Measurements from ENCODE around the gene CHST14.

CHST14 gene

GRCh38 chr15:40463886-40464545 is 6.8 kb upstream of the CHST14 start:
- Histone ChIP-seq H3K9me3 (no peaks in the 10 kb centered on the region), H3K4me3 (ENCODE audit: low read depth in 1 of 2, low read length in 1 of 2) (no peak overlapping the region), H3K36me3 (peaks cover 51% of the 10 kb centered on the region), H3K27ac (no peak overlapping the region), H3K27me3 (no peaks in the 10 kb centered on the region), H3K4me1 (ENCODE audit: control insufficient read depth in 1 of 2, insufficient read depth in 1 of 2, low read depth in 1 of 2, low read length in 1 of 2) (no peaks in the 10 kb centered on the region)
- TF ChIP-seq CTCF (IDR thresholded peaks at IDR 0.05), result no peak

GRCh38 chr15:40464595-40465185 is 6.1 kb upstream of the CHST14 start:
- peaks cover 0 to under 1% of the 10 kb centered on the region in 2 experiments for H3K4me1 ChIP-seq (ENCODE audit: control insufficient read depth in 1 of 2, insufficient read depth in 1 of 2, low read depth in 1 of 2, low read length in 1 of 2)
- no peak for TF ChIP-seq CTCF (IDR thresholded peaks at IDR 0.05)
- H3K4me3 ChIP-seq (ENCODE audit: low read depth in 1 of 2, low read length in 1 of 2), result no peak overlapping the region
- H3K9me3 ChIP-seq, result no peaks in the 10 kb centered on the region
- peaks cover 46% of the 10 kb centered on the region for H3K36me3 ChIP-seq
- H3K27me3 ChIP-seq, result no peaks in the 10 kb centered on the region
- no peak overlapping the region for H3K27ac ChIP-seq

GRCh38 chr15:40465939-40466338 is 4.8 kb upstream of the CHST14 start:
- peaks cover 43% of the 10 kb centered on the region for H3K36me3 ChIP-seq
- H3K4me3 ChIP-seq (ENCODE audit: low read depth in 1 of 2, low read length in 1 of 2), result no peak overlapping the region
- H3K9me3 ChIP-seq, result no peaks in the 10 kb centered on the region
- peaks cover 8 to 9% of the 10 kb centered on the region in 2 experiments for H3K4me1 ChIP-seq (ENCODE audit: control insufficient read depth in 1 of 2, insufficient read depth in 1 of 2, low read depth in 1 of 2, low read length in 1 of 2)
- H3K27ac ChIP-seq, result no peak overlapping the region
- no peaks in the 10 kb centered on the region for H3K27me3 ChIP-seq
- no peak for TF ChIP-seq CTCF (IDR thresholded peaks at IDR 0.05)

- H3K36me3 ChIP-seq, result peaks cover 43% of the 10 kb centered on the region
- no peak for TF ChIP-seq CTCF (IDR thresholded peaks at IDR 0.05)
- H3K27ac ChIP-seq, result no peak overlapping the region
- no peaks in the 10 kb centered on the region for H3K9me3 ChIP-seq
- H3K4me1 ChIP-seq (ENCODE audit: control insufficient read depth in 1 of 2, insufficient read depth in 1 of 2, low read depth in 1 of 2, low read length in 1 of 2), result peaks cover 12 to 13% of the 10 kb centered on the region in 2 experiments
- H3K27me3 ChIP-seq, result no peaks in the 10 kb centered on the region
- no peak overlapping the region for H3K4me3 ChIP-seq (ENCODE audit: low read depth in 1 of 2, low read length in 1 of 2)
These were observed 4.1 kb upstream of the CHST14 start for GRCh38 chr15:40466426-40467260.

GRCh38 chr15:40467261-40467615 is 3.5 kb upstream of the CHST14 start:
- no peak overlapping the region for H3K4me3 ChIP-seq (ENCODE audit: low read depth in 1 of 2, low read length in 1 of 2)
- no peaks in the 10 kb centered on the region for H3K27me3 ChIP-seq
- no peaks in the 10 kb centered on the region for H3K9me3 ChIP-seq
- peaks cover 16 to 18% of the 10 kb centered on the region in 2 experiments for H3K4me1 ChIP-seq (ENCODE audit: control insufficient read depth in 1 of 2, insufficient read depth in 1 of 2, low read depth in 1 of 2, low read length in 1 of 2)
- peaks cover 37% of the 10 kb centered on the region for H3K36me3 ChIP-seq
- no peak overlapping the region for H3K27ac ChIP-seq
- no peak for TF ChIP-seq CTCF (IDR thresholded peaks at IDR 0.05)

Data from neutrophil (primary cell).